ENCODE data around the gene CTNNA3.

GRCh38 chr10:66747451-66747850 lies 948.5 kb downstream of the CTNNA3 start:
- no peak for TF ChIP-seq POLR2A (IDR thresholded peaks at IDR 0.05)
- TF ChIP-seq EP300 (IDR thresholded peaks at IDR 0.05; ENCODE audit: low read depth): no peak
